VCaP (cell line): Measurements from ENCODE around the gene CHADL.

Experiments used
- H3K27ac ChIP-seq: fragments of 450-650 bp; 2 replicates; pipeline ENCODE4 v1.5.1; 2017
- TF ChIP-seq, protein P1 (sequence below): fragments of 450-650 bp; conservative IDR thresholded peaks from 2 replicates; pipeline ENCODE4 v1.5.1; 2017; ENCODE audit warnings: mild to moderate bottlenecking, moderate library complexity

The CHADL gene

DNA sequence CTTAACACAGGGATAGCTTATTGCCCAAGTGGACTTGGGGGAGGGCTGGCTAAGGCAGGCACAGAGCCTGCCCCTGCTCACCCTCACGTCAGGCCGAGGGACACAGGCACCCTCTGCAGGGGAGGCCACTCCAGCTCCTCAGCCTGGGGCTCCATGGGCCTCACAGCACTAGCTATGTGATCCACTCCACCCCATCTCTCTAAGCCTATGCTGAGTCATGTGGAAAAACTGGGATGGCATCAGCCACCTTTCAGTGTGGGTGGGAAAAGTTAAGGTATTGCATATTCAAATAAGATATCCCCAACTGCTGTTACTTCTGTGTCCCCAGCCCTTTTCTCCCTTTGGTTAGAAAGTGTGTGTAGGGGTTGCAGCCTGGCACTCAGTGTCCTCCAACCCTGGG is 23.0 kb upstream of the CHADL start:
- TF ChIP-seq, protein P1, sequence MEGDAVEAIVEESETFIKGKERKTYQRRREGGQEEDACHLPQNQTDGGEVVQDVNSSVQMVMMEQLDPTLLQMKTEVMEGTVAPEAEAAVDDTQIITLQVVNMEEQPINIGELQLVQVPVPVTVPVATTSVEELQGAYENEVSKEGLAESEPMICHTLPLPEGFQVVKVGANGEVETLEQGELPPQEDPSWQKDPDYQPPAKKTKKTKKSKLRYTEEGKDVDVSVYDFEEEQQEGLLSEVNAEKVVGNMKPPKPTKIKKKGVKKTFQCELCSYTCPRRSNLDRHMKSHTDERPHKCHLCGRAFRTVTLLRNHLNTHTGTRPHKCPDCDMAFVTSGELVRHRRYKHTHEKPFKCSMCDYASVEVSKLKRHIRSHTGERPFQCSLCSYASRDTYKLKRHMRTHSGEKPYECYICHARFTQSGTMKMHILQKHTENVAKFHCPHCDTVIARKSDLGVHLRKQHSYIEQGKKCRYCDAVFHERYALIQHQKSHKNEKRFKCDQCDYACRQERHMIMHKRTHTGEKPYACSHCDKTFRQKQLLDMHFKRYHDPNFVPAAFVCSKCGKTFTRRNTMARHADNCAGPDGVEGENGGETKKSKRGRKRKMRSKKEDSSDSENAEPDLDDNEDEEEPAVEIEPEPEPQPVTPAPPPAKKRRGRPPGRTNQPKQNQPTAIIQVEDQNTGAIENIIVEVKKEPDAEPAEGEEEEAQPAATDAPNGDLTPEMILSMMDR = no peak
- H3K27ac ChIP-seq = peak overlapping the region; percentile 88

DNA sequence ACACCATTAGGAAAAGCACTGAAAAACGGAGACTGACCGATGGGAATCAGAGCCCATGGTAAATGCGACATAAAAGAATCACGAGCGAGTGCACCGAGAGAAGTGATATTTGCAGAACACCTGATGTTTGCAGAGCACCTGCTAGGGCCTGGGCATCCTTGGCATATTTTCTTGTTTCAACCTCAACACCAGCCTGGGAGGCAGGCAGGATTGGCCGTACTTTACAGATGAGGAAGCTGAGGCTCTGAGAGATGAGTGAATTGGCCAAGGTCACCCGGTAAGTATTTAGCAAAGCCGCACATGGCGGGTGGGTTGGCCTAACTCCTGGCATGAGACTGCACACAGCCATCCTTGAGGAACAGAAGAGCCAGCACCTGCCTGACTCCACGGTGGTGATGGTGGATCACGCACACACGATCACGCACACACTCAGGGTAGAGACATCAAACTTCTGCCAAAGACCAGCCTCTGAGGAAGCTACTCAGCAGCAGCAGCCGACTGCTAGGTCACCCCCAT is 21.6 kb upstream of the CHADL start:
- H3K27ac ChIP-seq = peak overlapping the region; percentile 88
- TF ChIP-seq, protein P1 = no peak

DNA sequence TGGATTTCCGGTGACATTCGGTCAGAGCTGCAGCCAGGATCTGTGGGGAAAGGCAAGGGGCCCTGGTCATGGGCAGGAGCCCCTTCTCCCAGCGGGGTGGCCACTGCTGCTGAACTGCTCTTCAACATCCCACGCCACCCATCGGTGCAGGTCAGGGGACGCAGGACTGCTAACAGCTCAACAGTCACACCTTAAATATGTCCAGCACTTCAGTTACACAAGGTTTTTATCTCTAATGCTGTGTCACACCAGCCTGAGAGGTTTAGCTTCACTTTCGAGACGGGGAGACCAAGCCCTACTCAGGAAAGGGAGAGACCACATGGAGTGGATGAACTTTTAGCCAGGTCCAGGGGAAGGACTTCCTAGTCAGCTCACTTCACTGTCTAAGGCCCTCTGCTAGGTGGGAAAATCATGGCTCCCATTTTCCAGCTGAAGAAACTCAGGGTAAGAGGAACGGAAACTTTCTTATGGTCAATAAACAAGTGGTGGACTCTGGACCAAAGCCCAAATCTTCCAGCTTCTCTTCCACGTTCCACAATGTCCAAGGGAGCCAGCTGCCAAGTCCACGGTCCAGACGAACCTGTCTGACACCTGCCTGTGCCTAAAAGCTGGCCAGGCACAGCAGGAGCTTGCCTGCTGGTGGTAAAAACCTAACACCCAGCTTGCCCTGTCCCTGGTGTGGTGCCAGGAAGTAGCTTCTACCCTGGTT is 21.0 kb upstream of the CHADL start:
- peak overlapping the region; percentile 88 for H3K27ac ChIP-seq
- TF ChIP-seq, protein P1 = no peak

DNA sequence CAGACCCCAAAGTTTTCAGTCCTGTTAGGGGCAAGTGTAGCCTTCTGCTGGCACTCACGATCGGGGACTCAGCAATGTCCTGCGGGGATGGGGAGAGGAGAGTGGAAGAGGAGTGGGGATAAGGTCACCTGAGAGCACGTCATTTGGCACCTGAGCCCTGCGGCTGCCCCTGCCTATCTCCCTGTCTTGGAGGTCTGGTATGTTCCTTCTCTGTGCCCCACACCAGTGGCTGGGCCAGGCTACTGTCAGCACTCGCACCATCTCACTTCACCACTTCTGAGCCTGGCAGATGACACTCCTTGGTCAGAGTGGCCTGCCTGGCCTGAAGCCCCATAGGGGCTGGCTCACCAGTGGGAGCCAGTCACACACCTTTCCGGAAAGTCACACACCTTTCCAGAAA is 20.1 kb upstream of the CHADL start:
- H3K27ac ChIP-seq = peak overlapping the region; percentile 88
- TF ChIP-seq, protein P1 = no peak

DNA sequence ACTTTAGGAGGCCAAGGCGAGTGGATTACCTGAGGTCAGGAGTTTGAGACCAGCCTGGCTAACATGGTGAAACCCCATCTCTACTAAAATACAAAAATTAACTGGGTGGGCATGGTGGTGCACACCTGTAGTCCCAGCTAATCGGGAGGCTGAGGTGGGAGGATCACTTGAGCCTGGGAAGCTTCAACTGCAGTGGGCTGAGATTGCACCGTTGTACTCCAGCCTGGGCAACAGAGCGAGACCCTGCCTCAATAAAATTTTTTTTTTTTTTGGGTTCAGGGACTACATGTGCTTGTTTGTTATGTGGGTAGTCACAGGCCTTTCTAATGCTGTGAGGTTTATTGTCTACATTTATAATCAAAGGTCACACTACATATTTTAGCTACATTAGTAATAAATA is 19.0 kb upstream of the CHADL start:
- 0 out of 2 replicates have a peak overlapping the region, but pooled peaks have one; percentile 88 for H3K27ac ChIP-seq

DNA sequence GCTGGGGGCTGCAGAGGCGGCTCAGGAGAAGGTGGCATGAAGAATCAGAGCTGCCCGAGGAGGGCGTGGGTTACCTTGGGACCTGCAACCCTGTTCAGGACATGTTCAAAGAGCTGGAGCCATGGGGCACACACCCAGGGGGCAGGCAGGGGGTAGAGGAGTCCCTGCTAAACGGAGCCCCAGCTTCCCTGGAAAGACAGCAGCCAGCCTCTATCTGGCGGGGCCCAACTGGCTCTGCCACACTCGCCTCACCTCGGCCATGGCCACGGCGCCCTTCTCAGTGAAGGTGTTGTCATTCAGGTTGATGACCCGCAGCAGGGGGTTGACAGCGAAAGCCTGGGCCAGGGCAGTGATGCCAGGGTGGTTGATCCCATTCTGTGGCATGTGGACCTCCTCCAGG is 17.0 kb upstream of the CHADL start:
- TF ChIP-seq, protein P1 = no peak
- H3K27ac ChIP-seq = peak overlapping the region; percentile 73

DNA sequence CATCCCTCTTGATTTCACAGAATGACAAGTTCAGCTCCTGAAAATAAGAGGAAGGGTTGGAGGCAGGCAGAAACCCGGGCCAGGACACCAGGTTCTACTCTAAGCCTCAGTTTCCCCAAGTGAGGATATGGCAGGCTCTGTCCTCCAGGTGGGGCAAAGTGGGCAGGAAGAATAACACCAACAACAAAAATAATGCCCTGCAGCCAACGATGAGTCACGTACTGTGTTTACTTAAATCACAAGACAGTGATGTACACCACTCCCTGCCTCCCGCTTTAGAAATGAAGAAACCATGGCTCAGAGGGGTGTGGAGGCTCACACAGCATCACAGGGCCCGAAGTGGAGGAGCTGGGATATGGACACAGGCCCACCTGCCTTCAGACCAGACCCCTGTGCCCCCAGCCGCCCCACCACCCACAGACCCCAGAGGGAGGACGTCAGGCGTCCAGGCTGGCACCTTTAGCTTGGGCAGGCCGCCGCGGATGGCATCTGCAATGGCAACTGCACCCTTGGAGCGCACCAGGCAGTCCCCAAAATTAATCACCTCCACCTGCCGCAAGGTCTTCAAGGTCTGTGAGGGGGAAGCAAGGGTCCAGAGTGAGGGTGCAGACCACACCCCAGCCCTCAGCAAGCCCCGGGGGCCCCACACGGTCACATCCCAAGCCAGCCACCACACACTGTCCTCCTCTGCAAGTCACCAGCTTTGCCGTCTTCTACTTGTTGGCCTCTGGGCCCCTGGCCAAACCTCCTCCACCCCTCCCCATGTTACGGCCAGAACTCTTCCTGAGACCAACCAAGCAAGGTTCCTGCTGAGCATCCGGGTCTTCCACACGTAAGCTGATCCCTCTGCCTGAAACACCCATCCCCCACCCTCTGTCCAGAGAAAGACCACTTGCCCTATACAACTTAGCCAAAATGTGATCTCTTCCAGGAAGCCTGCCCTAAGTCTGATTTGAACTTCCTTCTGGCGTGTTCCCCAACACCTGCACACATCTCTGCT is 15.8 kb upstream of the CHADL start:
- TF ChIP-seq, protein P1 = no peak
- peak overlapping the region; percentile 73 for H3K27ac ChIP-seq
